GM20000 (cell line): ENCODE data around the gene SYNGR1.

ENCODE experiments used
- DNase-seq: peaks from one replicate; pipeline ENCODE4 v3.0.0; 2012; ENCODE audit warnings: low spot score
- CTCF ChIP-seq: IDR thresholded peaks from 2 replicates; pipeline ENCODE4 v1.5.1; 2012; ENCODE audit warnings: mild to moderate bottlenecking, control low read depth; ENCODE audit errors: extremely low read depth, missing control alignments

SYNGR1 gene

DNA sequence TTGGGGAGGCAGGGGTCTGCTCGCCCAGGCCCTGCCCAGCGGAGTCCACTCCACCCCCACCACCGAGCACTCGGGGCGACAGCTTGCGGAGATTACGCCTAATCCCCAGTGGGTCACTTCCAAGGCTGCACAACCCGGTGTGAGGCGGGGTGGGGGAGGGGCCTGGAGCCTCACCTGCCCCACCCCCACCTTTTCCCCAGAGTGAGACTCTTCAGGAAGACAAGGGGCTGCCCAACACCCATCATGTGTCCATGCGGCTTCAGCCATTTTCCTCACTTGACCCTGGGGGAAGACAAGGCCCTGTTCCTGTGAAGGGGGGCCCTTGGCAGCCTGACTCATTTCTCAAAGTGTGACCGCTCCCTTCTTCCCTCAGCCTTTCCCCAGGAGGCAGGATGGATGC is 12.5 kb downstream of the SYNGR1 start:
- DNase-seq: no peak
- no peak for TF ChIP-seq CTCF

GRCh38 chr22:39362932-39363331 is 13.1 kb downstream of the SYNGR1 start:
- DNase-seq: no peak
- TF ChIP-seq CTCF: no peak

- TF ChIP-seq CTCF: no peak
- DNase-seq: no peak
These were observed 14.1 kb downstream of the SYNGR1 start for GRCh38 chr22:39363751-39364515.

DNA sequence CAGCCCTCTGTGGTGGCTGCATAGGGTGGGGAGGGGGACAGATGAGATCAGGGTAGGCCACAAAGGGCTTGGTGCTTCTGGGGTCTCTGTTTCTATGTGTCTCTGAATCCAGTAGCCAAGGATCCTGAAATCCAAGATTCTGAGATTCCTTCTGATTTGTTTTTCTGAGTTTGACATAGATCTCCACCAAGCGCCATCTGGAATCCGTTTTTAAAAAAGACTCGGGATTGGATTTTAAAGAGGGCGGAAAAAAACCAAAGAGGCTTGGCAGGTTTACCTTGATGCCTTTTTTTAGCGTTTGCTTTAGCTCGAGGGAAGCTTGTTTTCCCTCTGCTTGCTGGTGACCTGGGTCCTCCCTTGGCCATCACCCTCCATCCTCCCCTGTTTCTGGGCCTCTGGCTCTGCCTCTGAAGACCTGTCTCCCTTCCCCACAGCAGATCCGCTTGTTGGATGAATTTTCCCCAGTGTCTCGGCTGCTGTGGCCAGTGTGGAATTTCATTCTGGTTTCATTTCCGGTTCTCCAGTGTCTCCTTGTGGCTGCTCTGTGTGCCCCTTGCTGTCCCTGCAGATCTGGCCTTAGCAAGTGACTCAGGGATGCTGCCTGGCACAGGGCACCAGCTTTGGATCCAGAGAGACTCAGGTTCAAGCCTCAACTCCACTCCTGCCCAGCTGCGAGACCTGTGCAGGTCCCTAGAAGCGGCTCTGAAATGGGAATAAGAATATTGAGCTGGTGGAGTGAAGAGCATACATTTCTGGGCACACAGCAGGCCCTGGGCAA is 15.1 kb downstream of the SYNGR1 start:
- no peak for TF ChIP-seq CTCF
- DNase-seq: no peak

DNA sequence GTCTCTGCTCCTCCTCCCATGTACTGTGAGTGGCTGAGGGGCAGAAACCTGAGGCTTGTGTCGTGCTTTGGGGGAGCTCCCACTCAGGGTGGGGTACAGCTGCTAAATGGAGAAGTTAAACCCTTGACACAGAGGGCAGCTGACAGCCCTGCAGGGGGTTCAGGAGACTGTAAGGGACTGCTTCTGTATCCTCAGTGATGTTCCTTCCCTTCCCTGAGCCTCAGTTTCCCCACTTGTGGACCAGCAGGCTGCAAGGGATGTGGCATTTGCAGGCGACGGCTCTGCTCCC is 15.6 kb downstream of the SYNGR1 start:
- no peak for TF ChIP-seq CTCF
- no peak for DNase-seq

GRCh38 chr22:39367035-39367434 is 17.2 kb downstream of the SYNGR1 start:
- TF ChIP-seq CTCF: no peak
- DNase-seq: no peak

- no peak for DNase-seq
These were observed 18.7 kb downstream of the SYNGR1 start for GRCh38 chr22:39368461-39368911.

More at GRCh38 chr22:39368461-39368911, 18.7 kb downstream of the SYNGR1 start:
- no peak for TF ChIP-seq CTCF
